Parathyroid adenoma (tissue), 2 donors: ENCODE measurements around the gene ACOT9.

Source experiments
- H2AFZ ChIP-seq: fragments of 300-600 bp; sonication (generic); one replicate; pipeline ENCODE4 v1.7.0; 2017; ENCODE audit warnings: antibody characterized with exemption, mild to moderate bottlenecking
- H3K27ac ChIP-seq: fragments of 300-600 bp; sonication (generic); one replicate; pipeline ENCODE4 v1.7.0; 2017
- H3K27me3 ChIP-seq: fragments of 300-600 bp; sonication (generic); one replicate; pipeline ENCODE4 v1.7.0; 2017; ENCODE audit warnings: low read length; ENCODE audit not compliant: control insufficient read depth, insufficient read depth
- H3K36me3 ChIP-seq: fragments of 300-600 bp; sonication (generic); one replicate; pipeline ENCODE4 v1.7.0; 2017; ENCODE audit warnings: low read length; ENCODE audit not compliant: control insufficient read depth, insufficient read depth
- H3K4me1 ChIP-seq: fragments of 300-600 bp; sonication (generic); one replicate; pipeline ENCODE4 v1.7.0; 2017; ENCODE audit warnings: control low read depth
- H3K4me2 ChIP-seq: fragments of 300-600 bp; sonication (generic); one replicate; pipeline ENCODE4 v1.7.0; 2017; ENCODE audit warnings: low read length
- H3K4me3 ChIP-seq: fragments of 300-600 bp; sonication (generic); one replicate; pipeline ENCODE4 v1.7.0; 2017; ENCODE audit warnings: low read depth, low read length
- H3K79me2 ChIP-seq: fragments of 300-600 bp; sonication (generic); one replicate; pipeline ENCODE4 v1.7.0; 2017; ENCODE audit warnings: control low read depth
- H3K9ac ChIP-seq: fragments of 300-600 bp; sonication (generic); one replicate; pipeline ENCODE4 v1.7.0; 2017; ENCODE audit warnings: mild to moderate bottlenecking
- H3K9me3 ChIP-seq: fragments of 300-600 bp; sonication (generic); one replicate; pipeline ENCODE4 v1.7.0; 2017; ENCODE audit warnings: low read length; ENCODE audit not compliant: control insufficient read depth
- CTCF ChIP-seq: fragments of 300-600 bp; sonication (generic); IDR thresholded peaks from one replicate; pipeline ENCODE4 v1.7.0; 2017; ENCODE audit warnings: antibody characterized with exemption, mild to moderate bottlenecking
- donor health status: primary hyperparathyroidism.

Gene ACOT9

GRCh38 chrX:23784470-23785331 is 41.6 kb upstream of the ACOT9 start:
- TF ChIP-seq CTCF, result no peak
- H3K36me3 ChIP-seq, result no peaks in the 10 kb centered on the region
- H3K9ac ChIP-seq, result no peak overlapping the region

GRCh38 chrX:23783589-23784469 is 40.8 kb upstream of the ACOT9 start:
- TF ChIP-seq CTCF, result no peak
- Histone ChIP-seq H2AFZ (peak overlapping the region; percentile 42), H3K4me3 (peak overlapping the region; percentile 57), H3K4me1 (no peaks in the 10 kb centered on the region), H3K27me3 (no peaks in the 10 kb centered on the region), H3K9me3 (no peaks in the 10 kb centered on the region), H3K4me2 (peak overlapping the region; percentile 67), H3K79me2 (no peaks in the 10 kb centered on the region), H3K9ac (peak overlapping the region; percentile 19), H3K27ac (peak overlapping the region; percentile 90), H3K36me3 (no peaks in the 10 kb centered on the region)

More at GRCh38 chrX:23784470-23785331, 41.6 kb upstream of the ACOT9 start:
- Histone ChIP-seq H3K4me2 (peak overlapping the region; percentile 67), H3K9me3 (no peaks in the 10 kb centered on the region), H2AFZ (no peak overlapping the region), H3K27ac (peak overlapping the region; percentile 90), H3K27me3 (no peaks in the 10 kb centered on the region), H3K79me2 (no peaks in the 10 kb centered on the region), H3K4me3 (peak overlapping the region; percentile 57), H3K4me1 (no peaks in the 10 kb centered on the region)

- Histone ChIP-seq H3K4me2 (peak within 1 kb of the TSS; percentile 67), H3K9ac (peak within 1 kb of the TSS; percentile 72), H3K36me3 (no peaks in the 10 kb centered on the region), H3K27ac (peak within 1 kb of the TSS; percentile 90), H3K4me3 (peak within 1 kb of the TSS; percentile 57), H3K4me1 (no peaks in the 10 kb centered on the region), H3K79me2 (no peaks in the 10 kb centered on the region), H3K9me3 (no peaks in the 10 kb centered on the region), H3K27me3 (no peaks in the 10 kb centered on the region), H2AFZ (peak within 1 kb of the TSS; percentile 94)
- TF ChIP-seq CTCF, result peak; percentile 85
Measured at GRCh38 chrX:23782863-23783588, 40.0 kb upstream of the ACOT9 start, which contains the start of gene SAT1. SAT1 (plus strand) TSS chrX:23783173; CDS start chrX:23783352, 179 bp downstream.

GRCh38 chrX:23782455-23782854 is 39.4 kb upstream of the ACOT9 start:
- Histone ChIP-seq H3K36me3 (no peaks in the 10 kb centered on the region), H3K9ac (no peak overlapping the region), H3K4me1 (no peaks in the 10 kb centered on the region), H3K4me3 (peak overlapping the region; percentile 40), H2AFZ (peak overlapping the region; percentile 94), H3K27me3 (no peaks in the 10 kb centered on the region), H3K79me2 (no peaks in the 10 kb centered on the region), H3K4me2 (peak overlapping the region; percentile 58), H3K9me3 (no peaks in the 10 kb centered on the region), H3K27ac (peak overlapping the region; percentile 90)
- TF ChIP-seq CTCF, result no peak
